Measurements from ENCODE around the gene C17orf75. TPM values are rescaled to one million over a fixed set of nuclear protein-coding genes. Genes with fewer than 3 reads are reported as not detected.

C17orf75 gene
- polyA plus RNA-seq, 2 donors: 7.3 to 9.3 TPM

GRCh38 chr17:32285306-32285705 is 56.7 kb downstream of the C17orf75 start:
- H3K27ac ChIP-seq (ENCODE audit: low read depth in 2 of 2, low read length in 1 of 2): no peak overlapping the region
- H3K27me3 ChIP-seq (ENCODE audit: control insufficient read depth in 1 of 2, insufficient read depth in 2 of 2, low read length in 2 of 2): no peaks in the 10 kb centered on the region
- H3K4me3 ChIP-seq (ENCODE audit: low read depth in 1 of 2, low read length in 2 of 2): no peak overlapping the region
- no peaks in the 10 kb centered on the region for H3K36me3 ChIP-seq (ENCODE audit: control insufficient read depth in 2 of 2, insufficient read depth in 2 of 2, low read length in 1 of 2)
- 90 to 92% methylated on average over 8 of the region's 8 CpGs for WGBS, 2 donors
- H3K9me3 ChIP-seq (ENCODE audit: control insufficient read depth in 2 of 2, insufficient read depth in 1 of 2, low read depth in 1 of 2, low read length in 1 of 2): no peaks in the 10 kb centered on the region
- peaks cover 2% of the 10 kb centered on the region in 2 donors for H3K4me1 ChIP-seq (ENCODE audit: control insufficient read depth in 2 of 2, insufficient read depth in 2 of 2, low read length in 1 of 2)

DNA sequence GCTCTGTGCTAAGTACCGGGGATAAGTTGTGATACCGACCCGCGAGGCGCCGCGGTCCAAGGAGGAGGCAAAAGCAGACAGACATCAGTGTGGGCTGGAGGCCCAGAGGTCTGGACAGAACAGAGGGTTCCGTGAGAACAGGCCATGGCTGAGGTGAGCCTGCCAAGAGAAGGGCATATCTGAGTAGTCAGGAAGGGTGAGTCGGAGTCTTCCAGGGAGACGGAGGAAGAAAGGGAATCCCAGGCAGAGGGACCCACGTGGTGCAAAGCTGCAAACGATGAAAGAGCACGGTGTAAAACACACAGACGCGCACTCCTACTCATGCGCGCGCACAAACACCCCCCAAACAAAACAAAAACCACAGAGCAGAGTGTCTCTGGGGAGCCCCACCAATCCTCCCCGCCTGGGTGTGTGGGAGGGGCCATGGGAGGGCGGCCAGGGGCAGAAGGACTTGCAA is 58.2 kb downstream of the C17orf75 start:
- 72 to 73% methylated on average over 20 of the region's 20 CpGs for WGBS, 2 donors
- H3K4me1 ChIP-seq (ENCODE audit: control insufficient read depth in 2 of 2, insufficient read depth in 2 of 2, low read length in 1 of 2): peaks cover 2% of the 10 kb centered on the region in 2 donors
- H3K27me3 ChIP-seq (ENCODE audit: control insufficient read depth in 1 of 2, insufficient read depth in 2 of 2, low read length in 2 of 2): no peaks in the 10 kb centered on the region
- H3K4me3 ChIP-seq (ENCODE audit: low read depth in 1 of 2, low read length in 2 of 2): no peak overlapping the region
- H3K27ac ChIP-seq (ENCODE audit: low read depth in 2 of 2, low read length in 1 of 2): no peak overlapping the region
- H3K36me3 ChIP-seq (ENCODE audit: control insufficient read depth in 2 of 2, insufficient read depth in 2 of 2, low read length in 1 of 2): no peaks in the 10 kb centered on the region
- H3K9me3 ChIP-seq (ENCODE audit: control insufficient read depth in 2 of 2, insufficient read depth in 1 of 2, low read depth in 1 of 2, low read length in 1 of 2): no peaks in the 10 kb centered on the region

GRCh38 chr17:32281011-32281451 is 60.9 kb downstream of the C17orf75 start:
- Histone ChIP-seq H3K4me1 (ENCODE audit: control insufficient read depth in 2 of 2, insufficient read depth in 2 of 2, low read length in 1 of 2) (peaks cover 2% of the 10 kb centered on the region in 2 donors), H3K4me3 (ENCODE audit: low read depth in 1 of 2, low read length in 2 of 2) (no peak overlapping the region), H3K27ac (ENCODE audit: low read depth in 2 of 2, low read length in 1 of 2) (no peak overlapping the region), H3K36me3 (ENCODE audit: control insufficient read depth in 2 of 2, insufficient read depth in 2 of 2, low read length in 1 of 2) (no peaks in the 10 kb centered on the region), H3K27me3 (ENCODE audit: control insufficient read depth in 1 of 2, insufficient read depth in 2 of 2, low read length in 2 of 2) (no peaks in the 10 kb centered on the region), H3K9me3 (ENCODE audit: control insufficient read depth in 2 of 2, insufficient read depth in 1 of 2, low read depth in 1 of 2, low read length in 1 of 2) (no peaks in the 10 kb centered on the region)
- WGBS, 2 donors: 35 to 49% methylated on average over 7 to 9 of the region's 9 CpGs

- H3K27me3 ChIP-seq (ENCODE audit: control insufficient read depth in 1 of 2, insufficient read depth in 2 of 2, low read length in 2 of 2): no peaks in the 10 kb centered on the region
- 82 to 86% methylated on average over 19 to 21 of the region's 21 CpGs for WGBS, 2 donors
- peaks cover 2% of the 10 kb centered on the region in 2 donors for H3K4me1 ChIP-seq (ENCODE audit: control insufficient read depth in 2 of 2, insufficient read depth in 2 of 2, low read length in 1 of 2)
- no peaks in the 10 kb centered on the region for H3K9me3 ChIP-seq (ENCODE audit: control insufficient read depth in 2 of 2, insufficient read depth in 1 of 2, low read depth in 1 of 2, low read length in 1 of 2)
- no peaks in the 10 kb centered on the region for H3K36me3 ChIP-seq (ENCODE audit: control insufficient read depth in 2 of 2, insufficient read depth in 2 of 2, low read length in 1 of 2)
- H3K4me3 ChIP-seq (ENCODE audit: low read depth in 1 of 2, low read length in 2 of 2): no peak overlapping the region
- no peak overlapping the region for H3K27ac ChIP-seq (ENCODE audit: low read depth in 2 of 2, low read length in 1 of 2)
Measured at GRCh38 chr17:32279891-32280716, 61.9 kb downstream of the C17orf75 start.

DNA sequence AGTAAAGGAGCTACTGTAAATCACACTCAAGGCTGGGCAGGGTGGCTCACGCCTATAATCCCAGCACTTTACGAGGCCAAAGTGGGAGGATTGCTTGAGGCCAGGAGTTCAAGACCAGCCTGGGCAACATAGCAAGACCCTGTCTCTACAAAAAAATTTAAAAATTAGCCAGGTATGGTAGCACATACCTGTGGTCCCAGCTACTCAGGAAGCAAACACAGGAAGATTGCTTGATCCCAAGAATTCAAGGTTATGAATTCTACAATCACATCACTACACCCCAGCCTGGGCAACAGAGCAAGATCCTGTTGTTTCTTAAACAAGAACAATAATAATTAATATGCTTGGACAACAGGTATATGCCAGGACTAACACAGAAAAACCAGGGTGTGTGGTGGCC is 63.2 kb downstream of the C17orf75 start:
- no peak overlapping the region for H3K4me3 ChIP-seq (ENCODE audit: low read depth in 1 of 2, low read length in 2 of 2)
- WGBS, 2 donors: 88 to 90% methylated on average over 2 of the region's 2 CpGs
- no peaks in the 10 kb centered on the region for H3K36me3 ChIP-seq (ENCODE audit: control insufficient read depth in 2 of 2, insufficient read depth in 2 of 2, low read length in 1 of 2)
- H3K9me3 ChIP-seq (ENCODE audit: control insufficient read depth in 2 of 2, insufficient read depth in 1 of 2, low read depth in 1 of 2, low read length in 1 of 2): no peaks in the 10 kb centered on the region
- no peaks in the 10 kb centered on the region for H3K27me3 ChIP-seq (ENCODE audit: control insufficient read depth in 1 of 2, insufficient read depth in 2 of 2, low read length in 2 of 2)
- peaks cover 2% of the 10 kb centered on the region in 2 donors for H3K4me1 ChIP-seq (ENCODE audit: control insufficient read depth in 2 of 2, insufficient read depth in 2 of 2, low read length in 1 of 2)
- no peak overlapping the region for H3K27ac ChIP-seq (ENCODE audit: low read depth in 2 of 2, low read length in 1 of 2)

Other genes starting within 250 kb of the C17orf75 start
- 10 to 100 TPM; 17.7 to 38.3 TPM for gene RHOT1, start 199.7 kb downstream of the C17orf75 start, polyA plus RNA-seq
- under 1 TPM; 0.29 to 0.58 TPM for gene RHBDL3, start 76.3 kb downstream of the C17orf75 start, polyA plus RNA-seq
- 100 to 1,000 TPM in 1 of 2 donors, 10 to 100 TPM in 1; 73.6 to 114 TPM for gene ZNF207, start 8.0 kb upstream of the C17orf75 start, polyA plus RNA-seq
- gene PSMD11, start 102.3 kb upstream of the C17orf75 start, polyA plus RNA-seq: 10 to 100 TPM; 45.8 to 55.0 TPM
- gene CDK5R1, start 144.8 kb upstream of the C17orf75 start, polyA plus RNA-seq: 1 to 10 TPM; 5.5 to 5.6 TPM

Data from esophagus (tissue), 2 donors.